HG03558 (cell line): ENCODE results near the gene TTC28.

ENCODE experiments used
- ATAC-seq: cut with Tn5 transposase; IDR thresholded peaks from one replicate; pipeline ENCODE4 v1.9.1; 2021; ENCODE audit warnings: moderate number of reproducible peaks; ENCODE audit not compliant: unreplicated experiment; ENCODE audit errors: extremely low read depth

Gene TTC28

DNA sequence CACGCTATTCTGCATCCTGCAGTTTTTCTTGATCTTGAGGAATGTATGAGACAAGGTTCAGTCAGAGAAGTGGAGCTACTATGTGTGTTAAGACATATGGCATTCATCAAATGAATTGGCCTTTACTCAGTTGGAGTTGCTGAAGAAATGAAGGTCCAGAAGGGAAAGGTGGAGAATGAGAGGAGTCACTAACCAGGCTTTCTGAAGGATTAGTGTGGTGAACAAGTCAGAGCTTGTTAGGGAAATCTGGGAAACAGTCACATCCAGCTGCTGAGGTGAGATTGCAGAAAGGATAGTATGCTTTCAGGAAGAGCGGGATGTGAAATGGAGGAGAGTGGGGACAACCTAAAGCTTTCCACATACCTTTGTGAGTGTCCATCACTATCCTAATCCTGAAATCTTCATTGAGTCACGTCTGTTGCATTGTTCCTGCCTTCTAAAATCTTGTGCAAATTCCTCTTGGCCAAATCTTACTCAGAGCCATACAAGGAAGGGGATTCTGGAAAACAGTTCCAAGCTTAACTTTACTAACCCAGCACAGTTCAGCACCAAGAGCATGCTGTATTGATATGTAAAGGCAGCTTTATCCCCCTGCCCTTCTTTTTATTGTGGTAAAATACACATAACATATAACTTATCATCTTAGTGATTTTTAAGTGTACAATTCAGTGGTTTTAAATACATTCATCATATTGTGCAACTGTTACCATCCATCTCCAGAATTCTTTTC, 749.1 kb downstream of the TTC28 start:
- no peak for ATAC-seq
